ENCODE data around the gene DAB2.
A peak's percentile ranks its signal among the peaks of the same experiment; 100 is the strongest.

Gene DAB2

GRCh38 chr5:39367711-39368110 is 57.1 kb downstream of the DAB2 start:
- TF ChIP-seq CTCF (IDR thresholded peaks at IDR 0.05; ENCODE audit: insufficient read depth, low read depth, low read length, missing control alignments): no peak
- H3K4me3 ChIP-seq (ENCODE audit: low read length): no peak overlapping the region
- DNase-seq (ENCODE audit: low read depth): no peak

DNA sequence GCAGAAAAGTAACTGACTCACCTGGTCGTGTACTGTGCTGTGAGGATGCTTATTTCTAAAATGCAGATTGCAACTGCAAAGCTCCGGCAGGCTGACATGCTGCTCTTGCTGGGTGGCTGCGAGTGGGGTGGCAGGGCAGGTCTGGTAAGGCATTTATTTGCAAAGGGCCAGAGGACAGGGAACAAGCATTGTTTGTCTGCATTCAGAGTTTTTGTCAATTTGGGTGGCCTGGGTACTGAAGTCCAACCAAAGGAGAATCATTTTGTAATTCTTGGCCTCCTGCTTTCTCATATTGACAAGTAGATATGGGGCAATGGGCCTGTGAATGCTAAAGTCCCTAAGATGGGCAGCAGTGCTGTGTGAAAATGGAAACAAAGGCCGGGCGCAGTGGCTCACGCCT is 60.4 kb downstream of the DAB2 start, which contains the start of gene C9:
Gene C9 (minus strand): TSS at position 129 of the 400 bp plus-strand sequence. CDS start 31 bp downstream, at position 98.
- TF ChIP-seq CTCF (IDR thresholded peaks at IDR 0.05; ENCODE audit: insufficient read depth, low read depth, low read length, missing control alignments): no peak
- no peak for DNase-seq (ENCODE audit: low read depth)

DNA sequence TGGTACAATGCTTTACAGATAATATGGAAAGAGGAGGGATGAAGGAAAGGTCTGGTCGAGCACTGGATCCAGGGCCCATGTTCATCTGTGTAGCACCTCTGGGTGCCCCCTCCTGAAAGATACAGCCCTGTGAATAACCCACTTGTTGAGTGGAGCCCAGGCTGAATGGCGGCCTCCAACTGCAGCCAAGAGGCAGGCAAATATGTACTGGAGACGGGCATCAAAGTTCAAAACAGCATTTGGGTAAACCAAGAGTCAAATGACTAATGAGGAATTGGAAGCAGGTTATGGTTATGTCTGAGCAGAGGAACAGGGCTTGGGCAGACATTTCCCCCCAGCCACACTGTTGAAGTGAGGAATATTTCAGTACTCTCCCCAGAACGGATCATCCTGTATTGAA is 61.6 kb downstream of the DAB2 start:
- TF ChIP-seq CTCF (IDR thresholded peaks at IDR 0.05; ENCODE audit: insufficient read depth, low read depth, low read length, missing control alignments): no peak
- DNase-seq (ENCODE audit: low read depth): no peak

More for the DNA sequence above, 60.4 kb downstream of the DAB2 start, which contains the start of gene C9:
- H3K4me3 ChIP-seq (ENCODE audit: low read length): no peak within 1 kb of the TSS

GRCh38 chr5:39362646-39363045 is 62.1 kb downstream of the DAB2 start:
- no peak overlapping the region for H3K4me3 ChIP-seq (ENCODE audit: low read length)
- DNase-seq (ENCODE audit: low read depth): no peak
- TF ChIP-seq CTCF (IDR thresholded peaks at IDR 0.05; ENCODE audit: insufficient read depth, low read depth, low read length, missing control alignments): no peak

More for the DNA sequence above, 61.6 kb downstream of the DAB2 start:
- H3K4me3 ChIP-seq (ENCODE audit: low read length): no peak overlapping the region

- TF ChIP-seq CTCF (IDR thresholded peaks at IDR 0.05; ENCODE audit: insufficient read depth, low read depth, low read length, missing control alignments): no peak
- no peak overlapping the region for H3K4me3 ChIP-seq (ENCODE audit: low read length)
- DNase-seq (ENCODE audit: low read depth): peak; percentile 38
These were observed 63.5 kb downstream of the DAB2 start for GRCh38 chr5:39361306-39361705.

GRCh38 chr5:39360471-39361111 is 64.2 kb downstream of the DAB2 start:
- peak; percentile 92 for DNase-seq (ENCODE audit: low read depth)

More at GRCh38 chr5:39360471-39361111, 64.2 kb downstream of the DAB2 start:
- no peak overlapping the region for H3K4me3 ChIP-seq (ENCODE audit: low read length)
- no peak for TF ChIP-seq CTCF (IDR thresholded peaks at IDR 0.05; ENCODE audit: insufficient read depth, low read depth, low read length, missing control alignments)
